H1 (cell line): Measurements from ENCODE around the gene SOST. TPM values are rescaled to one million over a fixed set of nuclear protein-coding genes. Genes with fewer than 3 reads are reported as not detected.

Source experiments
- CHD2 ChIP-seq: IDR thresholded peaks from 2 replicates; pipeline ENCODE4 v1.6.1; 2012; ENCODE audit warnings: low read length, improper control_type of control experiment
- GTF2F1 ChIP-seq: IDR thresholded peaks from 2 replicates; pipeline ENCODE4 v1.6.1; 2012; ENCODE audit warnings: low read depth, low read length, improper control_type of control experiment, borderline replicate concordance
- RFX5 ChIP-seq: IDR thresholded peaks from 2 replicates; pipeline ENCODE4 v1.6.1; 2011; ENCODE audit warnings: low read depth, low read length, improper control_type of control experiment, borderline replicate concordance
- SP4 ChIP-seq: IDR thresholded peaks from 2 replicates; pipeline ENCODE4 v1.6.1; 2012; ENCODE audit warnings: low read length, inconsistent platforms
- TAF7 ChIP-seq: optimal IDR thresholded peaks from 2 replicates; pipeline ENCODE3; 2011; ENCODE audit warnings: low read depth, mild to moderate bottlenecking, inconsistent platforms, low read length, moderate library complexity, borderline replicate concordance
- ZNF274 ChIP-seq: IDR thresholded peaks from 2 replicates; pipeline ENCODE4 v1.7.0; 2012; ENCODE audit warnings: low read length, borderline replicate concordance; ENCODE audit errors: extremely low read depth
- polyA plus RNA-seq, 7 experiments: library from polyadenylated mRNA; depleted of rRNA in 3 of 7; stranded (reverse) in 5 of 7; unstranded in 2 of 7; fragments of >200 nt in 5 of 7; fragments of 200-250 nt in 2 of 7; gene quantifications; 1 replicate in 5 of 7; 2 replicates in 1 of 7; 4 replicates in 1 of 7; pipeline versions ENCODE4 v1.2.1 to v1.2.3, GENCODE V29; 2011 to 2013; ENCODE audit warnings: missing spikeins in 2 of 7, mixed read lengths in 2 of 7
- total RNA-seq: library from RNA; stranded (reverse); fragmentation: NEBNext Ultra II Directional; extraction: Animal tissue kit (Norgen Biotek cat#: 25700); gene quantifications from 2 replicates; pipeline ENCODE4 v1.2.1, GENCODE V29; 2021

Gene SOST
- total and polyA plus RNA-seq, 2 of the 8 experiments (the other 6 are each of a cell fraction or from before 2014, with no cell fraction given), result 0.08 TPM; not detected in 1

DNA sequence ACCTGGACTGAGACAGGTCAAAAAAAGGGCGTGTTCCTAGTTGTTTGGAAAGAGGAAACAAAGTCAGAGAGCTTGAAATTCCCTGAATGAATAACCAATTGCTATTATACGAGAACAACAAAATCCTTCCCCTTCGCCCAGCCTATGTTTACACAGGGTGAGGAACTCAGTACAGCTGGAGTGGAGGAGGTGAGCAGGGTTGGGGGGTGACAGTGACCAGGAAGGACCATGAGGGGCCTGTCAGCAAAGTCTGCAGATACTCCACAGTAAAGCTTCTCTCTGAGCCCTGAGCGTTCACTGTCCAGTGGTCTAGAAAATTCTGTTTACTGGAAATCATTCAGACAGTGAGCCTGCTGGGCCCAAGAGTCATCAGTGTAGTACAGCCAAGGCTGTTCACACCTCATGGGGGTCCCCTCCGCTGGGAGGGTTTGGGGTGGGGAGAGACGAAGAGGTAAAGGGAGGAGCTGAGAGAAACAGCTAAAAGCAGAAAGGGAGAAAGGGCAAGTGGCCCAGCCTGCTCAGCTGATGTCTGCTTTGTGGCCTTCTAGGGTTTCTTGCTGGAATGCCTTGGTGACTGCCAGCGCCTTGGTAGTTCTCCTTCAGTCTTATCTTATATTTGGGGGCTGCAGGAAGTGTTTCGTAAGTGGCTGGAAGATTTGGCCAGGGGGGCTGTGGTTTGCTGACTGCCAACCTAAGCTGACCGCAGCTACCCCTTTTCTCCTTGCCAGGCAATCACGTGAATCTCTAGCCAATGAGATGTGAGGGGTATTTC is 14.5 kb upstream of the SOST start (continued):
- no peak for TF ChIP-seq CHD2
- TF ChIP-seq GTF2F1, result no peak
- TF ChIP-seq TAF7, result no peak
- no peak for TF ChIP-seq SP4
- TF ChIP-seq RFX5, result no peak
- TF ChIP-seq ZNF274, result no peak
- TF ChIP-seq, all 59 proteins: peak for 0
